Activated T-cell treated with anti-CD3 and anti-CD28 coated beads, Interleukin-2, amount 50 U/mL, for 72 hours (primary cell): ENCODE data around the gene PCDHA2. TPM values are rescaled to one million over a fixed set of nuclear protein-coding genes. Genes with fewer than 3 reads are reported as not detected.
"Not testable (repeated sequence)": the region's sequence is repeated elsewhere in the genome, so short reads cannot be mapped to it uniquely, and the experiment has no call there.

Experiments
- ATAC-seq, 2 donors: fragments of 150-1000 bp; cut with Tn5 transposase; replicated peaks in 1 of 2; 2 replicates each; pipeline ENCODE4 v1.10.0; 2021; ENCODE audit warnings: moderate library complexity in 2 of 2, mild to moderate bottlenecking in 1 of 2
- DNase-seq, 2 donors: peaks; one replicate each; pipeline ENCODE4 v3.0.0; 2021 to 2022; ENCODE audit warnings: mixed read lengths in 1 of 2
- H3K27ac Mint-ChIP-seq: one replicate; pipeline ENCODE4 v1.8.0; 2022; ENCODE audit warnings: mild to moderate bottlenecking, moderate library complexity, mixed read lengths
- H3K27me3 Mint-ChIP-seq: one replicate; pipeline ENCODE4 v1.8.0; 2022; ENCODE audit warnings: low read depth, mixed read lengths
- H3K36me3 Mint-ChIP-seq, 2 donors: one replicate each; pipeline ENCODE4 v1.8.0; 2022; ENCODE audit warnings: mixed read lengths in 2 of 2, mild to moderate bottlenecking in 1 of 2; ENCODE audit not compliant: insufficient read depth in 2 of 2
- H3K4me1 Mint-ChIP-seq: one replicate; pipeline ENCODE4 v1.8.0; 2022; ENCODE audit warnings: low read depth, mixed read lengths
- H3K4me3 Mint-ChIP-seq, 2 donors: one replicate each; pipeline ENCODE4 v1.8.0; 2022; ENCODE audit warnings: mild to moderate bottlenecking in 2 of 2, mixed read lengths in 2 of 2, moderate library complexity in 2 of 2
- H3K9me3 Mint-ChIP-seq, 2 donors: one replicate each; pipeline ENCODE4 v1.8.0; 2022; ENCODE audit warnings: mixed read lengths in 2 of 2
- total RNA-seq, 2 donors: library from RNA; stranded (reverse); gene quantifications; one replicate each; pipeline ENCODE4 v1.2.3, GENCODE V29; 2022

Gene PCDHA2
- total RNA-seq, 2 donors from 2014 or later: not detected

- peaks cover 2 to 6% of the 10 kb centered on the region in 2 donors for H3K36me3 Mint-ChIP-seq
- no peak for DNase-seq
- H3K9me3 Mint-ChIP-seq: peaks cover 4 to 8% of the 10 kb centered on the region in 2 donors
- H3K4me1 Mint-ChIP-seq: no peaks in the 10 kb centered on the region
- peak within 1 kb of the TSS in 1 of 2 donors; percentile 29 for H3K4me3 Mint-ChIP-seq
- no peak for ATAC-seq
- H3K27ac Mint-ChIP-seq: no peak within 1 kb of the TSS
- peaks cover 7% of the 10 kb centered on the region for H3K27me3 Mint-ChIP-seq
These were observed 6.3 kb downstream of the PCDHA2 start, which contains the start of gene PCDHA3 for GRCh38 chr5:140800816-140801493. PCDHA3 (plus strand) TSS chr5:140801057.

GRCh38 chr5:140801494-140801841, 6.8 kb downstream of the PCDHA2 start:
- DNase-seq (no peak), ATAC-seq (no peak)
- peaks cover 4 to 8% of the 10 kb centered on the region in 2 donors for H3K9me3 Mint-ChIP-seq
- H3K4me3 Mint-ChIP-seq: no peak overlapping the region
- no peaks in the 10 kb centered on the region for H3K4me1 Mint-ChIP-seq
- H3K27me3 Mint-ChIP-seq: peaks cover 7% of the 10 kb centered on the region
- peaks cover 2 to 6% of the 10 kb centered on the region in 2 donors for H3K36me3 Mint-ChIP-seq
- H3K27ac Mint-ChIP-seq: no peak overlapping the region

GRCh38 chr5:140802381-140802780, 7.7 kb downstream of the PCDHA2 start:
- H3K9me3 Mint-ChIP-seq, H3K4me1 Mint-ChIP-seq, ATAC-seq, H3K4me3 Mint-ChIP-seq, H3K27ac Mint-ChIP-seq, DNase-seq, H3K36me3 Mint-ChIP-seq, H3K27me3 Mint-ChIP-seq: not testable (repeated sequence)

GRCh38 chr5:140802781-140803271, 8.2 kb downstream of the PCDHA2 start:
- Mint-ChIP-seq H3K4me3 (no peak overlapping the region), H3K27ac (no peak overlapping the region), H3K36me3 (peaks cover 5 to 6% of the 10 kb centered on the region in 2 donors), H3K27me3 (peaks cover 7% of the 10 kb centered on the region), H3K4me1 (no peaks in the 10 kb centered on the region), H3K9me3 (peaks cover 4 to 8% of the 10 kb centered on the region in 2 donors)
- no peak for ATAC-seq
- no peak for DNase-seq

- H3K27ac Mint-ChIP-seq: no peak within 1 kb of the TSS
These were observed 12.5 kb downstream of the PCDHA2 start, which contains the start of gene PCDHA4 for GRCh38 chr5:140806834-140807775. PCDHA4 (plus strand) TSS chr5:140807068.

GRCh38 chr5:140808241-140808888, 13.7 kb downstream of the PCDHA2 start:
- ATAC-seq, H3K4me3 Mint-ChIP-seq, DNase-seq, H3K27me3 Mint-ChIP-seq, H3K27ac Mint-ChIP-seq, H3K4me1 Mint-ChIP-seq: not testable (repeated sequence)
- Mint-ChIP-seq H3K36me3 (peaks cover 10 to 13% of the 10 kb centered on the region in 2 donors), H3K9me3 (peaks cover 8 to 15% of the 10 kb centered on the region in 2 donors)

More at GRCh38 chr5:140806834-140807775, 12.5 kb downstream of the PCDHA2 start, which contains the start of gene PCDHA4:
- no peaks in the 10 kb centered on the region for H3K4me1 Mint-ChIP-seq
- DNase-seq (no peak), ATAC-seq (no peak)
- H3K27me3 Mint-ChIP-seq: no peaks in the 10 kb centered on the region
- peaks cover 5 to 13% of the 10 kb centered on the region in 2 donors for H3K9me3 Mint-ChIP-seq
- no peak within 1 kb of the TSS for H3K4me3 Mint-ChIP-seq
- H3K36me3 Mint-ChIP-seq: peaks cover 10% of the 10 kb centered on the region in 2 donors

- ATAC-seq: no peak
- H3K4me3 Mint-ChIP-seq: no peak overlapping the region
These were observed 14.2 kb downstream of the PCDHA2 start for GRCh38 chr5:140808889-140809291.

GRCh38 chr5:140821375-140822280, 27.0 kb downstream of the PCDHA2 start, which contains the start of gene PCDHA5:
PCDHA5 (plus strand) TSS chr5:140821613.
- H3K36me3 Mint-ChIP-seq: peaks cover 3 to 5% of the 10 kb centered on the region in 2 donors
- no peak within 1 kb of the TSS for H3K27ac Mint-ChIP-seq
- ATAC-seq (no peak), DNase-seq (peak; percentile 8 to 20)
- no peaks in the 10 kb centered on the region for H3K4me1 Mint-ChIP-seq
- H3K4me3 Mint-ChIP-seq: no peak within 1 kb of the TSS
- peaks cover 0 to 3% of the 10 kb centered on the region in 2 donors for H3K9me3 Mint-ChIP-seq
- H3K27me3 Mint-ChIP-seq: peaks cover 9% of the 10 kb centered on the region

More at GRCh38 chr5:140808889-140809291, 14.2 kb downstream of the PCDHA2 start:
- no peak overlapping the region for H3K27ac Mint-ChIP-seq
- H3K36me3 Mint-ChIP-seq: peaks cover 9 to 11% of the 10 kb centered on the region in 2 donors
- no peaks in the 10 kb centered on the region for H3K27me3 Mint-ChIP-seq
- H3K9me3 Mint-ChIP-seq: peaks cover 8 to 13% of the 10 kb centered on the region in 2 donors
- no peaks in the 10 kb centered on the region for H3K4me1 Mint-ChIP-seq
- DNase-seq: no peak

- peaks cover 16% of the 10 kb centered on the region for H3K27me3 Mint-ChIP-seq
- ATAC-seq (no peak), DNase-seq (no peak)
- no peak overlapping the region for H3K4me3 Mint-ChIP-seq
- no peaks in the 10 kb centered on the region for H3K4me1 Mint-ChIP-seq
- no peak overlapping the region for H3K27ac Mint-ChIP-seq
- H3K36me3 Mint-ChIP-seq: peaks cover 3 to 5% of the 10 kb centered on the region in 2 donors
- peaks cover 0 to 7% of the 10 kb centered on the region in 2 donors for H3K9me3 Mint-ChIP-seq
These were observed 27.6 kb downstream of the PCDHA2 start for GRCh38 chr5:140822281-140822629.

- H3K4me1 Mint-ChIP-seq, H3K4me3 Mint-ChIP-seq, H3K36me3 Mint-ChIP-seq, H3K27ac Mint-ChIP-seq, H3K9me3 Mint-ChIP-seq, DNase-seq, ATAC-seq: not testable (repeated sequence)
- H3K27me3 Mint-ChIP-seq: peaks cover 17% of the 10 kb centered on the region
These were observed 28.3 kb downstream of the PCDHA2 start for GRCh38 chr5:140822969-140823368.

GRCh38 chr5:140823475-140823874, 28.8 kb downstream of the PCDHA2 start:
- Mint-ChIP-seq H3K36me3 (peaks cover 3 to 9% of the 10 kb centered on the region in 2 donors), H3K4me1 (no peaks in the 10 kb centered on the region), H3K9me3 (peaks cover 1 to 7% of the 10 kb centered on the region in 2 donors), H3K27ac (no peak overlapping the region), H3K4me3 (no peak overlapping the region), H3K27me3 (peaks cover 20% of the 10 kb centered on the region)
- ATAC-seq (no peak), DNase-seq (no peak)
